CD8-positive, alpha-beta memory T cell (primary cell): ENCODE data around the gene KLRC4. TPM values are rescaled to one million over a fixed set of nuclear protein-coding genes. Genes with fewer than 3 reads are reported as not detected.

Source experiments
- polyA plus RNA-seq: library from polyadenylated mRNA; unstranded; fragments of 300-500 nt; fragmentation: Illumina TruSeq; gene quantifications from one replicate; pipeline ENCODE4 v1.2.3, GENCODE V29; 2021
- total RNA-seq, 2 experiments: library from RNA; stranded (reverse); gene quantifications; one replicate each; pipeline ENCODE4 v1.2.3, GENCODE V29; 2021

The KLRC4 gene
- total and polyA plus RNA-seq, 3 experiments from 2014 or later, result 3.4 to 16.2 (median 10.7) TPM

Other genes starting within 250 kb of the KLRC4 start
- gene OLR1, start 237.6 kb downstream of the KLRC4 start, total RNA-seq, result under 1 TPM; 0.11 to 0.42 TPM
- gene OLR1, start 237.6 kb downstream of the KLRC4 start, polyA plus RNA-seq, result not detected
- not detected for gene TMEM52B, start 230.7 kb downstream of the KLRC4 start, total RNA-seq
- gene TMEM52B, start 230.7 kb downstream of the KLRC4 start, polyA plus RNA-seq, result not detected
- gene GABARAPL1, start 196.9 kb downstream of the KLRC4 start, total RNA-seq, result 10 to 100 TPM; 25.0 to 26.6 TPM
- 40.5 TPM for gene GABARAPL1, start 196.9 kb downstream of the KLRC4 start, polyA plus RNA-seq
- gene KLRD1, start 101.9 kb downstream of the KLRC4 start, total RNA-seq, result 10 to 100 TPM; 65.4 to 70.1 TPM
- gene KLRD1, start 101.9 kb downstream of the KLRC4 start, polyA plus RNA-seq, result 177 TPM
- gene KLRK1, start 19.7 kb downstream of the KLRC4 start, total RNA-seq, result 100 to 1,000 TPM; 145 to 161 TPM
- gene KLRK1, start 19.7 kb downstream of the KLRC4 start, polyA plus RNA-seq, result 562 TPM
- gene KLRC3, start 10.8 kb upstream of the KLRC4 start, total RNA-seq, result 1 to 10 TPM; 3.0 to 3.2 TPM
- gene KLRC3, start 10.8 kb upstream of the KLRC4 start, polyA plus RNA-seq, result 7.1 TPM
- 1 to 10 TPM; 4.9 to 5.7 TPM for gene KLRC2, start 26.3 kb upstream of the KLRC4 start, total RNA-seq
- 13.3 TPM for gene KLRC2, start 26.3 kb upstream of the KLRC4 start, polyA plus RNA-seq
- gene KLRC1, start 43.6 kb upstream of the KLRC4 start, total RNA-seq, result 10 to 100 TPM; 12.9 to 13.7 TPM
- gene KLRC1, start 43.6 kb upstream of the KLRC4 start, polyA plus RNA-seq, result 65.1 TPM
- 1 to 10 TPM; 1.7 to 2.2 TPM for gene EIF2S3B, start 96.1 kb upstream of the KLRC4 start, total RNA-seq
- gene EIF2S3B, start 96.1 kb upstream of the KLRC4 start, polyA plus RNA-seq, result 0.58 TPM
- 100 to 1,000 TPM; 130 to 138 TPM for gene MAGOHB, start 203.9 kb upstream of the KLRC4 start, total RNA-seq
- 59.0 TPM for gene MAGOHB, start 203.9 kb upstream of the KLRC4 start, polyA plus RNA-seq